ENCODE data around the gene ERC2.

Gene ERC2

DNA sequence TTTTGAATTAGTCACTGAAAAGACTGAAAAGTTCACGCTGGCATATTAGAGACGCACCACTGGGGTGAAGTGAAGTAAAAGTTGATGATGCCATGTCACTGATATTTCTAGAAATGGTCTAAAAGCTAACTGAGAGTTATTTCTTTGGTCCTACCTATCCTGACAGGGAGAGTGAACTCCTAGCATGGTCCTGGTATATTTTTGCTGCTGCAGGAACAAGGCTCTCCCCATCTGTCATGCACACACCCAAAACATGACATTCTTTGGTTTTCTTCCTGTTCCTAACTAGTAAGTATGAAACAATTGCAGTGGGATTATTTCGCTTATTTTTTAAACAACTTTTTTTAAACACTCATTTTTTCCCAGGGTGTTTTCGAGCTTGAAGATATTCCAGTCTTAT is 466.7 kb downstream of the ERC2 start:
- DNase-seq (ENCODE audit: low read depth, low spot score), result no peak
- H3K4me3 ChIP-seq (ENCODE audit: low read length), result no peak overlapping the region

DNA sequence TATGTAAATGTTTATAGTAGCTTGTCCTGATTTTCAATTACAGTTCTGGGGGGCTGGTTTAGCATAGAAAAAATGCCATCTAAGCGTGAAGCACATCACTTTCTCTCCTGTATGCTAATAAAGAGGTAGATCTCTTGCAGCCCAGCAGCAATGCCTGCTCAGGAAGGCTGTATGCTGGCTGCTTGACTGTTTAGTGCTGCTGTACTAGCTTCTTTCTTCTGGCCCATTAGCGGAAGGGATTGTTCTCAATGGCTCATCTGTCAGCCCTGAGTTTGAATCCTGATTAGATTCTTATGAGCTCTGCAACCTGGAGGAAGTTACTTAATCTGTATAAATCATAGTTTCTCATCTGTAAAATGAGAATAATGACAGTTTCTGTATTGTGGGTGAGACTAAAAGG is 478.9 kb downstream of the ERC2 start:
- no peak overlapping the region for H3K4me3 ChIP-seq (ENCODE audit: low read length)
- no peak for DNase-seq (ENCODE audit: low read depth, low spot score)

DNA sequence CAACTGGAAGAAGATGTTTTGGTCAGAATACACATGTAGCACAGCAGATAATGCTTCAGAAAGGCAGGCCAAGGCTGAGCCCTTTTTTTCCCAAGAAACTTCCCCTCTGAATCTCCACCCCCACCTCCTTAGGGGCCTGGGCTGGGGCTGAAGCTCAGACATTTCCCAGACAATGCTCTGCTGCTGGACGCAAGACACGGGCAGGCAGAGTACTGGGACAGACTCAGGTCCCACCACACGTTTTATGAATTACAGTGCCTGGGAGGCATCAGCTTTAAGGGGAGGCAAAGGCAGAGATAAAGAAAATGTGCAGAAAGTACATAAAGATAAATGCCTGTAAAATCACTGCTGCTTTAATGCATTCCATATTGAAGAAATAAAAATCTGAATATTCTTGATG is 479.4 kb downstream of the ERC2 start:
- no peak for DNase-seq (ENCODE audit: low read depth, low spot score)
- H3K4me3 ChIP-seq (ENCODE audit: low read length), result no peak overlapping the region

DNA sequence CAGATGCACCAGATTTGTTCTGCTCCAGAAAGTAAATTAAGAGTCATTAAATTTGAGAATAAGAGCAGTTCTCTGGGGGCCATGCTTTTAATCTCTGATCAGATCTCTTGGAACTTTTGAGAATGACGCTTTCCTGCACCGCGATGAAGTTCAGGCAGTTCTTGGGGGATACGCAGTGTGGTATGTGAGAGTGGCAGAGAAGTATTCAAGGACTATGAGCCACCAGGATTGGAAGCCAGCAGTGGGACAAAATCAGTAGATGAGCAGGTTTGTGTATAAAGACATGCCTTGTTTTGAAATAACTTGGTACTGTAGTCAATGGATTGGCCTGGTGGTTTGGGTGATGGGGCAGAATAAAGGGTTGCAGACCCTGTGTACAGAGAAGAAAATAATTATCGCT is 483.6 kb downstream of the ERC2 start:
- no peak for DNase-seq (ENCODE audit: low read depth, low spot score)
- no peak overlapping the region for H3K4me3 ChIP-seq (ENCODE audit: low read length)

DNA sequence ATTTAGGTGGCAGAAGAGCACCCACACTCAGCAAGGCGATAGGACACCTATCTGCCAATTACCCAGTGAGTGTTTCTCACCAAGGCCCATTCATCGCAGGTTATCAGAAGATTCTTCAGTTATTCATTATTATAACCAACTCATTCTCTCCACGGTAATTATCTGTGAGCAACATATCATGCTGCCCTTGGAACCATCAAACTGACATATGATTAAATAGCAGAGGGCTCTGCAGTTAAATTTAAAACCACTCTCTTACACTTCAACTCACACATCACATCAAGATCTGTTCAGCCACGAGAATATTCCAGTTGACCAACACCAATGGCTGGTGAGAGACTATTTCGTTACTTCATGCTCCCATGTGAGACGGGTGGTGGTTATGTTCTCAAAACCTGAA is 489.3 kb downstream of the ERC2 start:
- H3K4me3 ChIP-seq (ENCODE audit: low read length), result no peak overlapping the region
- no peak for DNase-seq (ENCODE audit: low read depth, low spot score)

DNA sequence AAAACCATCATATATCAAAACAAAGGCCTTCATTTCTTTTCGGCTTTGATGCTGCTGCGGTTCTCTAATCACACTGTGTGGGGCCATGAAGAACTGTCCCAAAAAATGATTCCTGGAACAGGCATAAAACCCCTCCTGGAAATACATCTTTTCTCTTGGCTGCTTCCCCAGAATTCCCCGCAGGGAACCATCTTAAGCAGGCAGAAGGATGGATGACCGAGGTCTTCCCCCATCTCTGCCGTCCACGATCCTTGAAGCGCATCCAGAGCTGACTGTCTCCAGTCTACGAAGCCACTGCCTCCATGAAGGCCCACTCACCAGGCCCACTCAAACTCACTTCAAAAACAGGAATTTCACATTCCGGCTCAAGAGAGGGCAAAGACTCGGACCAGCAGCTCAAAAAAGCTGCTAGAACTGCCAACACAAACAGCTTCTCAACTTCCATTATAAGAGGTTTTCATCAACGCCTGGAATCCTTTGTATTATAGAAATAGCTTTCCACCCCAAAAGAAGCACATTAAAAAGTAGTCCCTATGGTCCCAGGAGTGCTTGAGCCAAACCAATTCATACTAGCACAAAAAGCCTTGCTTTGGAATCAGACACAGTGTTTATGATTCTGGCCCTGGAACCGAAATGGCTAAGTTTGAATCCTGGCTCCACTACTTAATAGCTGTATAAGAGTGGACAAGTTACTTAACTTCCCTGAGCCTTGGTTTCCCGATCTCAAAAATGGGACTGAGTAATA is 493.7 kb downstream of the ERC2 start:
- no peak overlapping the region for H3K4me3 ChIP-seq (ENCODE audit: low read length)
- no peak for DNase-seq (ENCODE audit: low read depth, low spot score)

DNA sequence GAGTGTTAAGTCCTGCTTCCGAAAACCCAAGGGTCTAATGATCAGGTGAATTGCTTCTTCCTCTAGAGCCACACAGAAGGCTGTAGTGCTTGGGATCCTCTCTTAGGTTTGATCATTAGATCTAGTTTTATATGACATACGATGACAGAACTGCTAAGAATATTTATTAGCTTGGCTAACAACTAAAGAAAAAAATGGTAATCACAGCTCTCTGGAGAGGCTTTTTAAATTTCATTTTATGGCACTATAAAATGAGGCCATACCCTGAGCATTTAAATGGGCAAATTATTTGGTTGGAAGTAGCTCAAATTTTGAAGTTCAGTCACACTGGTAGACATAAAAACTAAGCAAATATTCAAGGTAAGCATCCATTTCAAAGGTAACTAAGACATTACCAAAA is 498.6 kb downstream of the ERC2 start:
- no peak for DNase-seq (ENCODE audit: low read depth, low spot score)
- H3K4me3 ChIP-seq (ENCODE audit: low read length), result no peak overlapping the region

DNA sequence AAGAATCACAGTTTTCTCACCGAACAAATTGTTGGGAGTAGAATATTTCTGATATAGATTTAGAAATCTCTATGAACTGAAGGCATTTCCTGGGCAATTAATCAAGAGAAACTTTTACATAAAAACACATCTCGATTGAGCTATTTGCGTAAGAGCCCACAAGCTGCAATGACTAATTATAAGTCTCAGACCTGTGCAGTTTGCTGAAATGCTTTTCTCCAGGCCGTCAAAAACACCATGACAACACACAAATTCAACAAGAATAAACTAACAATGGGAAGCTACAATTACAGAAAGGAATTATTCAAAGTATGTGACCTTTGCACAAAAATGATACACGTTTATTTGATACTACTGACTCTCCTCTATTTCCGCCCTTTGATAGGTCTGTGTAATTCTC is 499.9 kb downstream of the ERC2 start:
- H3K4me3 ChIP-seq (ENCODE audit: low read length), result no peak overlapping the region
- no peak for DNase-seq (ENCODE audit: low read depth, low spot score)

DNA sequence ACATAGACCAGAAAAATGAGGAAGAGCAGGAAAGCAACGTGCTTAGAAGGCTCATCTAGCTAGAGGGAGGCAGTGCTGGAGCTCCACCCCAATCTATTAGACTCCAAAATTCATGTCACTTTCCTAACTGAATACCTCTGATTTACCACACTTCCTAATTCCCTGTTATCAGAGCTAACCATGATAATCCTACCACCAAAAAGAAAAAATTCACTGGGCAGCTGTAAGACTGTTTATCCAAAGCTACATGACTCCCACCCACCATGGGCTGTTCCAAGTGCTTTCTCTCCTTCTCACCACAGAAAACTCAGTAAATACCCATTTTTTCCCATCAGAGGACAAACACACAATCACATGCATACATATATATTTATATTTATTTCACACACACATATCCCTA is 501.7 kb downstream of the ERC2 start:
- DNase-seq (ENCODE audit: low read depth, low spot score), result no peak

DNA sequence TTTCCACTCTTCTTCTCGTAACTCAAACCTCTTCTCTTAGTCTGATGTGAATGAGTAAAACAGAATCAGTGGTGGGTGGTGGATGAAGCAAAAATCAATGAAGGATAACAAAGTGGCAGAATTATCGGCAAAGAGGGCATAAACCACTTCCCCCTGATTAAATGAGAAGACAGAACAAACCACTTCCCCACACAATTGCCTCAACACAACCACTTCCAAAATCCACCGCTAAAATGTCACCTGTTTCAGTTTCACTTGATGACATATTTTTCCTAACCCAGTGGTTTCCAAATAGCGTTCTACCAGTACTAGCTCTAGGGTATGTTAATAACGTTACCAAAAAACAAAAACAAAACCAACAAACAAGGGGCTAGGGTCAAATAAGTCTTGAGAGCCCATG is 502.5 kb downstream of the ERC2 start:
- peak; percentile 41 for DNase-seq (ENCODE audit: low read depth, low spot score)
- H3K4me3 ChIP-seq (ENCODE audit: low read length), result no peak overlapping the region

More for the DNA sequence above, 501.7 kb downstream of the ERC2 start:
- no peak overlapping the region for H3K4me3 ChIP-seq (ENCODE audit: low read length)

DNA sequence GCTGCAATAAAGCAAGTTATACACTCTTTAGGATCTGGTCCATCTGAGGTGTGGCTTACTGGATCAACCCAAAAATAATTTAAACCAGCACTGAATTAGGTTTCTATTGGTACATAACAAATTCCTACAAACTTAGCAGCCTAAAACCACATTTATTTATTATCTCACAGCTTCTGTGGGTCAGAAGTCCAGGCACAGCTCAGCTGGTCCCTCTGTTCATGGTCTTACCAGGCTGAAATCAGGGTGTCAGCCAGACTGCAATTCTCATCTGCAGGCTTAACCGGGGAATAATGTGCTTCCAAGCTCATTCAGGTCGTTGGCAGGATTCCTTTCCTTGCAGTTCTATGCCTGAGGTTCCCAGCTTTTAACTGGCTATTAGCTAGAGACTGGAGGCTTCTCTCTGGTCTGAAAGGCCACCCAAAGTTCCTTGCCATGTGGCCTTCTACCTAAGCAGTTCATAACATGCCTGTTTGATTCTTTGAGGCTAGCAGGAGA is 503.7 kb downstream of the ERC2 start:
- DNase-seq (ENCODE audit: low read depth, low spot score), result no peak

DNA sequence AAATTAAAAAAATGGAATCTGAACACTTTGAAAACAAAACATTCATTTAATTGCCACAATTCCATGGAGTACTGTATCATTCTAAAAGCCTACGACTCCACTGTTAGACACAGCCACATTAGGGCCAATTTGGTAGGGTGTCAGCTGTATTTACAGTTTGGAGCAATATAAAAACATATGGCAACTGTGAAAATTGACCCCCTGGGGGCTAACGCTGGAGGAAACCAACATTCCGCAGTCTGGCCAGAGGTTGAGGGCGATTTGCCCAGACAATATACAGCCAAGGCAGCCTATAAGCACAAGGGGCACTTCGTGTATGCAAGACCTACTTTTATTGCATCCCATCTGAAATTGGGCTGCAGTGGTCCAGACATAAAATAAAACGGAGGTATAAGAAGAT is 504.7 kb downstream of the ERC2 start:
- H3K4me3 ChIP-seq (ENCODE audit: low read length), result no peak overlapping the region
- DNase-seq (ENCODE audit: low read depth, low spot score), result no peak

More for the DNA sequence above, 503.7 kb downstream of the ERC2 start:
- H3K4me3 ChIP-seq (ENCODE audit: low read length), result no peak overlapping the region

DNA sequence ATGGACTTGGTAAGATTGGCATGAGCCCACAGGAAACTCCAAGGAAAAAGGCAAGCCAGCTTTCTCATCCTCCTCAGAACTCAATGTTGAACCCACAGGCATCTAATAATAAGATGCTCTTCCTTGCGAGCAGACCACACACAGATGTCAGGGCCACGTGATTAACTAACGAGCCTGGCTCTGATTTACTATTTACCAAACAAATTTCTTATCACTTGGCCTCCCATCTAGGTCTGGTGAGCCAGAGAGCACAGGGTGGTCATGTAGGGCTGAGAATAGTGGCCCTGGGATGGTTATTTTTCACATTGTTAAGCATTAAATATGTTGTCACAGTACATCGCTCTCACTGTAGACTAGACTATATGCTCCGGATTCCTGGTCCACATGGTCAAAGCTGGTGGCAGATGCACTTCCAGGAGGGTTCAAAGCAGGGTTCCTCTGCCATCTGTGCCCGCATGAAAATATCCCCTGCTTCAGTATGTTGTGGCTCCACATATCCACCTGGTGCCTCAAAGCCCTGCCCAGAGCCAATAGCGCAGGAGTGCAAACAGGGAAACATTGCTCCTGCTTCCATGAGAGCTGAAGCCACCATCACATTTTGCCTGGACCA is 508.7 kb downstream of the ERC2 start:
- no peak overlapping the region for H3K4me3 ChIP-seq (ENCODE audit: low read length)
- no peak for DNase-seq (ENCODE audit: low read depth, low spot score)

DNA sequence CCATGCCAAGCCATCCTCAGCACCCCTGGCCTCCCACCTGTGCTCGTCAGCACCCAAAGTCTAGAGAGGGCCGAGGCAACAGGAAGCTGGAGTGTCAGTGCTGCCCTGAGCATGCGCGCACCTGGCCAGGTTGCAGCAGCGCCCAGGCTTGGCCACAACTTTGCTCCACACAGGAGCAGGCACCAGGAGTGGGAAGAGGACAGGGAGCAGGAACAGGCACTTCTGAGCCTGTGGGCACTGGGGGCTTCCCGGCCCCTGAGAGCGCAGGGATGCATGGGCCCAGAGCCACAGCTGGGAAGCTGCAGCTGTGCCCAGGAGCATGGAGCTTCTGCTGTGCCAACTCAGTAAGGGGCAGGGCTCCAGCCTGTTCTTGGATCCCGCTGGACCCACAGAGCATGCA is 509.7 kb downstream of the ERC2 start:
- H3K4me3 ChIP-seq (ENCODE audit: low read length), result no peak overlapping the region
- DNase-seq (ENCODE audit: low read depth, low spot score), result no peak

DNA sequence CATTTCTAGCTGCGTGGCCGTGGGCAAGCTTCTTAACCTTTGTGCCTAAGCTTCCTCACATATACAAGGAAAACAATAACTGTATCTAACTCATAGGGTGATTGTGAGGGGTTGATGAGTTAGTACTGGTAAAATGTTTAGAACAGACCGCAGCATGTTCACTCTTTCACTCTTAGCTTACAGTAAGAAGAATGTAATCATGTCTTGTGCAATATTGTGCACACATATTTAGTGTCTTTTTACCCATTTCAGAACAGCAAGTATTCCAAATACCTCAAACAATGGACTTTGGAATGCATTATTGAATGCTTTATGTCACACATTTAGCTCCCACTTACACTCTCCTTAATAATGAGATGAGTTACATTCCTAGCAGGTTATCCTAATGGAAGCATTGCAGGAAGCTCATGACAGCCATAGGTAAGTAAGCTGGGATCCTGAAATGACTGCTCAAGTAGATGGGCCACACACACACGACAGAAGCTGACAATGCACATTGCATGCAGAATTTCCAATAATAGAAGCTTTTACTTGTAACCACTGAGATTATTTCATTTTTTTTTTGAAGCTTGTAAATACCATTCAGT is 512.3 kb downstream of the ERC2 start:
- DNase-seq (ENCODE audit: low read depth, low spot score), result no peak

DNA sequence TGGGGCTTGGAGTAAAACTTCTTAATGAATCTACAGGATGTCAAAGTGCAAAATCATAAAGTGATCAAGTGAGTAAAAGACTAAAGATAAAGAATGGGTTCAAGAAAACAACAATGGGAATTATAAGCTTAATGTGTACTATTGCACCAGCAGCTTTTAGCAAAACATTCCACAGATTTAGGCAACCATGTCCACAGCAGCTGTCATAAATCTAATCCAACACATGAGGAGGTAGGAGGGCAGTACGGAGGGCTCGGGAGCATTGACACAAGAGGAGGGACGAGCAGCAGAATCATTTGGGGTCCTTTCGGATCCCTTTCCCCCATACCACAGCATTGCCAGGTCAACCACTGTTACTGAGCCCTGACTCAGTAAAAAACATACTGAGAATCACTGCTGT is 516.9 kb downstream of the ERC2 start:
- no peak overlapping the region for H3K4me3 ChIP-seq (ENCODE audit: low read length)
- no peak for DNase-seq (ENCODE audit: low read depth, low spot score)

More for the DNA sequence above, 512.3 kb downstream of the ERC2 start:
- H3K4me3 ChIP-seq (ENCODE audit: low read length), result no peak overlapping the region

DNA sequence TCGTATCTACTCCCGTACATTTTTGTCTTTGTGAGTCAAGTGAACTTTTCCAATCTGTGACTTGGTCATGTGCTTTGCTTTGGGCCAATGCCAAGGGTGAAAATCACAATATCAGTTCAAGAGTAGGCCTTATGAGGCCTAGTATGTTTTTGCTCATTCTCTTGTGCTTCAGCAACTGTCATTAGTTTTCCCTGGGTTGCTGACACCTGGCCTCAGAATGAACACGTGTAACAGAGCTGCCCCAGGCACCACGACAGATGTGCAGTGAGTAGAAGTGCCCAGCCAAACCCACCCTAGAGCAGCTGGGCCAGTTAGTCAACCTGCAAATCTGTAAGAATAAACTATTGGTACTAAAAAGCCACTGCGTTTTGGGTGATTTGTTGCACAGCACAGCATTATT is 520.9 kb downstream of the ERC2 start:
- H3K4me3 ChIP-seq (ENCODE audit: low read length), result no peak overlapping the region
- DNase-seq (ENCODE audit: low read depth, low spot score), result no peak

DNA sequence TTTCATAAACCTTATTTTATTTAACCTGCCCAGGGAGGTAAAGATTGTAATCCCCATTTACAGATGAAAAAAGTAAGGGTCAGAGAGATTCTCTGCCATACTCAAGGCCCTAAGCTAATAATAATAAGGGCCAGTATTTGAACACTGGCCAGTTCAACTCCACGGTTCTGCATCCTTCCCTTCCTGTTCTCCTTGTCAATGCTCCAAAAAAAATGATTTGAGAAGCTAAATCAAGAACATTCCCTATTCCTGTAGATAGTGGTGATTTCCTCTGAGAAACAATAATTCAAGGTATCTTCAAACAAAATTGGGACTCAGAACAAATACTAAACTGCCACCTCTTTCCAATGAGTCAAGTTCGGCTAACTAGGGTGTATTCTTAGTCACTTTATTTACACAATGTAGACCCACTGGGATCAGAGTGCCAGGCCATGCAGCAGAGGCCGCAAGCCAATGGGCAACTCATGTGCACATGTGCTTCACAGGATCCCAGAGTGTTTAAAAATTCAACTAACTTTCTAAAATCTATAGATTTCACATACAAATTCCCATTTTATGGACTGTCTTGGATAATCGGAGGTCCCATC is 521.6 kb downstream of the ERC2 start:
- DNase-seq (ENCODE audit: low read depth, low spot score), result no peak
- H3K4me3 ChIP-seq (ENCODE audit: low read length), result no peak overlapping the region

DNA sequence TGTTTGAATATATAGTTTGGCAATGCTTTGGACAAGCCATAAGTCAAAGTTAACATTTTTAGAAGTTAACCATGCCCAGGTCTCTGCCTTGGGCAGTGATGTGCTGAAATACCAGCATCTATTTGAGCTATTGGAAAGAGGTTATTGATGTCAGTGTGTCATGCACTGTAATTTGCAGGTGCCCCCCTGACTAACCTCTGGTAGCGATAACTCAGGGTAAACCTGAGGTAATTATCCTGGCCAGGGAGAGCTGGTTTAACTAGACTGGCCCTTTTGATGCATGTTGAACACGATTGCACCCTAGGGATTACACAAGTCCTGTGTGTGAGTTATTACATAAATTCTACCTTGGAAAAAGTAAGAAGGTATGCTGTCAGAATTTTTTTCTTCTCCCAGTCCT is 525.4 kb downstream of the ERC2 start:
- H3K4me3 ChIP-seq (ENCODE audit: low read length), result no peak overlapping the region

DNA sequence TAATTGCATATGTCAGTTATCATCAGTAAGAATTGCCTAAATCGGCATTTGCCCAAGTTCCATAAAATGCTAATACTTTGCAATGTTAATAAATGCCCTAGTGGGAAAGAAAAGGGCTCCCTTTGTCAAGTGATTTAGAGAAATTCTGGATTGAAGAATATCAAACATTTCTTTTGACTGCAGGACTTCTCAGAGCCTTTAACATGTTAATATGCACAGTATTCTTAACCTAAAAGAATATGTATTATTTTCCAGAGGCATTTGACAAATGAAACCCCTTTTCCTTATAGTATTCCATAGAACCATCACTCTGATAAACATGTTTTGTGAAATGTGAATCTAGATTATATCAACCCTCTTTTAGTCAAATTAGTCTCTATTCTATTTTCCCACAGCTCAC is 529.0 kb downstream of the ERC2 start:
- DNase-seq (ENCODE audit: low read depth, low spot score), result no peak
- no peak overlapping the region for H3K4me3 ChIP-seq (ENCODE audit: low read length)

More for the DNA sequence above, 525.4 kb downstream of the ERC2 start:
- DNase-seq (ENCODE audit: low read depth, low spot score), result no peak
